Stimulated activated CD4-positive, alpha-beta T cell treated with anti-CD3 and anti-CD28 coated beads, Interleukin-4, amount 100 ng/mL, for 24 hours (primary cell): ENCODE results near the gene TRMT61A.

Experiments used
- DNase-seq: peaks from one replicate; pipeline ENCODE4 v3.0.0-alpha.2; 2020

The TRMT61A gene

DNA sequence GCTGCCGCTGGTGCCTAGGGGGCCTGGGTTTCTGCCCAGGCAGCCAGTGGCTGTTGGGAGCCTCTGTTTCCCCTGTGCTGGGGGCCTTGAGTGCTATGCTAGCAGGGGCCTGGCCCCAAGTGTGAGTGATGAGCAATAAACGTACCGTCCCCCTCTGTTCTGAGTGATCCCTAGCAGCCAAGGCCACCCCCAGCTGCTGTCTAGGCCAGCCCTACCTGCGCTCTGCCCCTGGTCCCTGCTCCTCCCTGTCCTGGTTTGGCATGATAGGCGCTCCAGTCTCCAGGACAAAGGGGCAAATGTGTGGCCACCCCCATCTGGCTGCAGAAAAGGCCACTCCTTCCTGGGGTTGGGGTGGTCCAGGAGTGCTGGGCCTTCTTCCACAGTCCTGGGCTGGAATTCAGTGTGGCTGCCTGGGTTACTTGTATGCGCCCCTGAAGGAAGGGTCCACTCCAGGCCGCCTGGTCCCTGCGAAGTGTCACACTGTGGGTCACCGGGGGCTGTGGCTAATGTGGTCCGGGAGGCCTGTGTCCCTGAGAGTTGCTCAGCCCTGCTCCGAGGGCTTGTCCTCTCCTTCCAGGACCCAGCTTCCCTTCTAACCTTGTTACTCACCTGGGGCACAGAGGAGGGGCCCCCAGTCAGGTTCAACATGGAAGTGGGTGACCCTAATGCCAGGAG is 7.0 kb downstream of the TRMT61A start:
- no peak for DNase-seq

DNA sequence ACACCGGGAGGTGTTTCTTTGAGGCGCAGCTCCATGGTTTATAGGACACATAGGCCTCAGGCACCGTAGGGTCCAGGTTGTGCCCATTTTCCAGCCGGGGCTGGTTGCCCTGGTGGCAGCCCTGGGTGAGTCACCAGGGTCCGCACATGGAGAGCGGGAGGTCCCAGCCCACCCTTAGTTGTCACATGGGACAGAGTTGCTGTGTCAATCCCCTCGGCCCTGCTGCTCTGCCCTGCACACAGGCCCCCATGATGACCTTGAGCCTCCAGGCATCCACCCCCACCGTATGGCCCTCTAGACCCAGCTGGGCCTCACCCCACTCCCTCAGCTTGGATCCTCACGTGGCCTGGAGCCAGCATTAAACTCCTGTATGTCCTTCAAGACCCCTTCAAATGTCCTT is 7.7 kb downstream of the TRMT61A start:
- DNase-seq, result no peak

DNA sequence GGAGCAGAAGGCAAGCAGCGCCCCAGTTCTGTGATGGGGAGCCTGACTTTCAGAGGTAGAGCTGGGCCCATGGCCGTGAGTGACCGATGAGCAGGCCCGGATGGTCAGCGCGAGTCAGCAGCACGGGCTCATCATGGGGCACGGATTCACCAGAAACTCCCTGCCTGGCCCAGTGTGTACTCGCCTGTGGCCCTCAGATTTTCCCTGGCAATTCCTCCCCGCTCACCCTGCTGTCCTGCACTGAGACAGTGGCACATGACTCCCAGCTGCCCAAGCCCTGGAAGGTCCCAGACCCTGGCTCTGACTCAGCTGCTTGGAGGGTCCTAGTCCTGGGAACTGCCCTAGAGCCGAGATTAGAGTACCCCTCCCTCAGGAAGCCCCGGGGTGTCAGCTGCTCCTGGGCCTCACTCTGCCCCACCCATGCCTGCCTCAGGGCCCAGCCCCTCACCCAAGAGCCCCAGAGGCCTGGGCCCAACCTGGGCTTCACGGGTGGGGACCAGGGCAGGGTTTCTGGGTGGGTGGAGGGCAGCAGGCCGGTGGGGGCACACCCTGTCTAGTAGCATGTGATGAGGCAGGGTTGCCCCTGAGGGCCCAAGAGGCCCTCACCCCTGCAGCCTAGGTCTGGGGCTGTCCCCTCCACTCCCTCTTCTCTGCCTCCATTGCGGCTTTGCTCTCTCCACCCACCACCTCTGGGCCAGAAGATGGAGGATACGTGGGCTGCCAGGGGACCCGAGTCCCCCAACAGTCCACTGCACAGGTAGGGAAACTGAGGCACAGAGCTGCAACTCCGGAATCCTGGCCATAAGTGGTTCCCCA is 8.4 kb downstream of the TRMT61A start:
- DNase-seq, result no peak

DNA sequence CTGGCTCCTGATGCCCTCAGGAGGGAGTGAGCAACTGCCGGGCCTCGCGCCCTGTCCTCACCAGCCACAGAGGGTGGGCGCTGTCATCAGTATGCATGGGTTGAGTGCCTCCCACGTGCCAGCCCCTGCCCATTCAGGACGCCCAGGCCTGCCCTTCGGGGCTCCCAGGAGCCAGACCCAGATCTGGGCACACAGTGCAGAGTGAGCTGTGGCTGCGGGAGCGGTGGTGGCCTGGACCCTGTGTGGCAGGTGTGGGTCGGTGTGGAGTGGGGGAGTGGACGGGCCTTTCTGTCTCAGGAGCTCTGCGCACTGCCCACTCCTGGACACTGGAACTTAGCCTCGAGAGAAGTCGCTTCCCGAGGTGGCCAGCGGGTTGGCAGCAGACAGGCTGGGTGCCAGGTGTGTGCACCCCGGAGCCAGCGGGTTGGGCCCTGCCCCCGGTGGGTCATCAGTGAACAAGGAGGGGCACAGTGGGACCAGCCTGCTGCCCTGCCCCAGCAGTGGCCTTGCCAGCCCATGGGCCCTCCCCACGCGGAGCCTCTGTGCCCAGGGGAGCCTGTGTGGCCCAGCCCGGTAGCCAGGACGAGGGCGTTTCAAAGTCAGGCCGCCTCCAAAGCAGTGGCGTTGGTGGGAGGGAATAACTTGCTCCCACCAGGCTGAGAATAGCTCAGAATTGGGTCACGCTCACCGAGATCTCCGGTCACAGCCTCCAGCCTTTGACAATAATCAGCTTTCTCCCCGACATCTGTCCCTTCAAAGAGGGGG is 9.5 kb downstream of the TRMT61A start:
- DNase-seq, result no peak

DNA sequence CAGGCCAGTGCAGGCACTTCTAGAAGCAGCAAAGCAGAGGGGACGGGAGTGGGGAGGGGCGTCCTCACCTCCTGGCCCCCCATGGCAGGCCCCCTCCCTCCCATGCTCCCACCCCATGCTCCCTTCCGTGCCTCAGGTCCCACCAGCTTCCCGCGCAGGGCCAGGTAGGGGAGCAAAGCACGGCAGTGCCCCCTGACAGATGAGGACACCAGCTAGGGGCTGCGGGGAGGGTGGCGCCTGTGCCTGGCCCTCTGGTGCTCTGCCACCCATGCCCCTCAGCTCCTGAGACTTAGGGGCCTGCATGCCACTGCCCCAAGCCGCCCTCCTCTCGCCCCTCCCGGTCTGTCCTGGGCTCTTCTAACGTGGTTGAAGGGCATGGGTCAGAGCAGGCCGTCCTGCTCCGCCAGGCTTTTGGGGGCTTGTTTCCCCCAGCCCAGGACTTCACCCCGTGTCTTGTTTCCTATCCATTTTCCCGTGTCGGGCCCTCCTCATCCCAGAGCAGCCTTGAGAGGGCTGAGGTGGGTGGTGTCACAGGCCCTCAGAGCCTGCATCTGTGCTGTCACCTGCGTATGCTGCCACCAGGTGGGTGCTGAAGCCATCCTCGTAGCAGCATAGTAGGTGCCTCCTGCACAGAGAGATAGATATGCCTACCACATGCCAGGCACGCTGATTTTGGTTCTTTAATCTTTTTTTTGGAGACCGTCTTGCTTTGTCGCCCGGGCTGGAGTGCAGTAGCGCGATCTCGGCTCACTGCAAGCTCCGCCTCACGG is 10.2 kb downstream of the TRMT61A start:
- DNase-seq, result no peak

DNA sequence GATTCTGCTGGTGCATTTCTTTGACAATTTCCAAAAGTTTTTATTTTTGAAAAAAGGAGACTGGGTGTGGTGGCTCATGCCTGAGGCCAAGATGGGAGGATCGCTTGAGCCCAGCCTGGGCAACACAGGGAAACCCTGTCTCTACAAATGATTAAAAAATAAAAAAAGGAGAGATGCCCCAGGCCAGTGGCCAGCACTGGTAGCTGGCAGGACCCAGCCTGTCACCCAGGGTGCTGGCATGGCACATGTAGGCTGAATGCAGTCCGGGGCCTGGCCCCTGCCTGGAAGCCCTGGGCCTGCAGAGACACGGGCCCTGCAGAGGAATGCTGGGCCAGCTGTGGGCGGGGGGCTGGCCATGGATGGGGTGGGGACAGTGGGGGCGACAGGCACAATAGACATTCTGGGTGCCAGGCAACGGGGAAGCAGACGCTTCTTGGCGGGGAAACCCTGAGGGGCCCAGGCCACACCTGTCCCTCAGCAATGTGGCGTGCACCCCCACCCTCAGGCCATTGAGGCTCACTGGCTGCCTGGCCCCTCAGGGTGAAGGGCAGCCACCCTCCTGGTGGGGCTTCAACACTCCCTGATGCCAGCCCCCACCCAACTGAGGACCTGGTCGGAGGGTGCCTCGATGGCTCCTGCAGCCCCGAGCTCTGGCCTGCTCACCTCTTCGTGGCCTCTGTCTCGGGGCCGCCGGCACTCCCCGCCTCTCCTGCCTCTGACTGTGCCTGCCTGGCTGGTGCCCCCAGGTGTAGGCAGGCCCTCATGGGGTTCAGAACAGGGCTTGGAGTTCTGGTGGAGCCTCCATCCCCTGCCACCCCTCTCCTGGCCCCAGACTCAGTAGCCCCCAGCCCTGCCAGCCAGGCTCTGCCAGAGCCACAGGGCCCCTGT is 12.1 kb downstream of the TRMT61A start:
- DNase-seq, result no peak

DNA sequence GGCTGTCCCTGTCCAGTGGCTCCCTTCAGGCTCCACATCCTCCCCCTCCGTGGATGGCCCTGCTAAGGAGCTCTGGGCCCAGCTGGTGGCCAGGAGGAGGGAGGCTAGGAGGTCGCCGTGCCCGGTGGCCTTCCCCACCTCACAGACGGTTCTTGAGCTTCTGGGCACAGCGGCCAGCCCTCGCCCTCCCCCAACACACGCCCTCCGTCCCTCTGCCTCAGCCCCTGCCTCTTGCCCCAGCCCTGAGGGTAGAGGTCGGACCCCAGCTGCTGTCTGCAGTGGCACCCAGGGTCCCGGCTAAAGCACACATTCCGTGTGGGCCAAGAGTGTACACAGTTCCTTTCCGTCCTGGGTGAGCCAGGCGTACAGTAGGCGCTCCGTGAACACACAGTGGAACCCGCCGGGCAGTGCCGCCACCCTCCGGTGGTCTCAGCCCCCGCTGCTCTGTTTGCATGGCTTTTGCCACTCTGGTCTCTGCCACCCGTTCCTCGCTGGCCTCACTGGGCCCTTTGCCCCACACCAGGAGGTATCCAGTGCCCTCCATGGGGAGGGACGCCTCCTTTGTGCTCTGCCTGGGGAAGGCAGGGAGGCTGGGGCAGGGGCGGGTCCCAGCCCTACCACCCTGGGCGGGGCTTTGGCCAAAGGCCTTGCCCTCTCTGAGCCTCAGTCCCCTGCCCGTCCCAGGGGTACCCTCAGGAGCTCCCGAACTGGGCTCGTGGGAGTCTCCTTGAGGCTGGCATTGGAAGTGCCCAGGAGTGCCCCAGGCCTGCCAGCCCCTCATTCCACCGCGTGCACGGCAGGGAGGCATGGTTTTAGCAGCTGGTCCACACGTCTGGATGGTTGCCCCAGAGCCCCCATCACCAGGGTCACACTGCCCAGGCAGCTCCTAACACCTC is 13.0 kb downstream of the TRMT61A start:
- no peak for DNase-seq

DNA sequence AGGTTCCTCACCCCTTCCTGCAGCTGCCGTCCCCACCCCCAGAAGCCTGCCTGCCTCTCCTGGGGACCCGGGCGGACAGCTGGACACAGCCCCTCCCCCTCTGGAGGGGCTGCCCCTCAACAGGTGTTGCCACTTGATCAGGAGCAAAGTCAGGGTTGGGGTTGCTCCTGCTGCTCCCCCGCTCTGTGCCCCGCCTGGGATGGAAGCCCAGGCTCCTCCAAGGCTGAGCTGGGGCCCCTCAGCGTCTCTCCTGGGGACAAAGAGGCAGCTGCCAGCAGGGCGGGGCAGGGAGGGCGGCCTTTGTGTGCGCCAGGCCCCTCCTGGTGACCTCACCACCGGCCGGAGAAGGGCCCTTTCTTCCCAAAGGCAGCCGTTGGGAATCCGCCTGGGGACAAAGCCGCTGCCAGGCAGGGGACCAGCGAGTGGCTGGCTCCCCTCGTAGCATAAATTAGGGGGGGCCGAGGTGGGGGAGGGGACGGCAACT is 13.7 kb downstream of the TRMT61A start:
- no peak for DNase-seq

DNA sequence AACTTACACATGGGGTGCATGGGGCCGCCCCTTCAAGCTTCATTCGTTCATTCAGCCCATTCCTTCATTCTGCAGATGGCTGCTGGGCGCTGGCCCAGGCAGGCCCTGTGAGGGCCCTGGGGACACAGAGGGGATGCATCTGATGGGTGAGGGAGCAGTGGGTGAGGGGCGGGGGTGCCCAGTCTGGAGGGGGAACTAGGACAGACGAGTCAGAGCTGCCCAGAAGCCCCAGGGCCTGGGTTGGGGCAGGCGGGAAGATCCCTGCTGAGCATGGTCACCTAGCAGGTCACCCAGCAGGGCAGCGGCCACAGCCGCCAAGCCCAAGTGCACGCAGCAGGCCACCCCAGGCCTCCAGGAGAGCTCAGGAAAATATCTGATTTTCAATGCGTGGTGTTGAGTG is 14.1 kb downstream of the TRMT61A start:
- DNase-seq, result no peak

DNA sequence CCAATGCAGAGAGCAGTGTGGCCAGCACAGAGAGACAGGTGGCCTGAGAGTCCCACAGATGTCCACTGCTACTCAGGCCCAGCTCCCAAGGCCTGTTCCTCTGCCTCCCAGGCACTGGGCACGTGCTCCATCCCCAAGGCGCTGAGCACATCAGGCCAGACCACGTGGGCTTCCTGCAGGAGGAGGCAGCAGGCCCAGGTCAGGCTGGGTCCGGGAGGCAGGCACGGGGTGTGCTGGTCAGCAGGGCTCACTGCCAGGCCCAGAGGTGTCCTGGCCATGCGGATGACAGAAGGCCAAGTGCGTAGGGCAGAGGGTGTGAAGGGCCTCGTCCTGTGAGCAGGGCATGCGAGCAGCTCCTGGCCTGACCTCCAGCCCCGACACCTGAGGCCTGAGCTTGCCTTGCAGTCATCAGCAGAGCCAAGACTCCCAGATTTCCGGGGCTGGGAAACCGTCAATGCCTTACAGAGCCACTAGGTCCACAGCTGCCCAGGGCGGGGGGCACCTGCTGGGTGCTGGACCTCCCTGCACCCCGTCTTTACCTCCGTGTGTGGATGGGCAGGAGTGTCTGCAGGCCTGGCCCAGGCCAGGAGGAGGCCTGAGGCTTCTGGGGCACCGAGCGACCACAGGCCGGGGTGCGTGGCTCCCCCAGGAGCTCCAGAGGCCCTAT is 14.9 kb downstream of the TRMT61A start:
- DNase-seq, result no peak

DNA sequence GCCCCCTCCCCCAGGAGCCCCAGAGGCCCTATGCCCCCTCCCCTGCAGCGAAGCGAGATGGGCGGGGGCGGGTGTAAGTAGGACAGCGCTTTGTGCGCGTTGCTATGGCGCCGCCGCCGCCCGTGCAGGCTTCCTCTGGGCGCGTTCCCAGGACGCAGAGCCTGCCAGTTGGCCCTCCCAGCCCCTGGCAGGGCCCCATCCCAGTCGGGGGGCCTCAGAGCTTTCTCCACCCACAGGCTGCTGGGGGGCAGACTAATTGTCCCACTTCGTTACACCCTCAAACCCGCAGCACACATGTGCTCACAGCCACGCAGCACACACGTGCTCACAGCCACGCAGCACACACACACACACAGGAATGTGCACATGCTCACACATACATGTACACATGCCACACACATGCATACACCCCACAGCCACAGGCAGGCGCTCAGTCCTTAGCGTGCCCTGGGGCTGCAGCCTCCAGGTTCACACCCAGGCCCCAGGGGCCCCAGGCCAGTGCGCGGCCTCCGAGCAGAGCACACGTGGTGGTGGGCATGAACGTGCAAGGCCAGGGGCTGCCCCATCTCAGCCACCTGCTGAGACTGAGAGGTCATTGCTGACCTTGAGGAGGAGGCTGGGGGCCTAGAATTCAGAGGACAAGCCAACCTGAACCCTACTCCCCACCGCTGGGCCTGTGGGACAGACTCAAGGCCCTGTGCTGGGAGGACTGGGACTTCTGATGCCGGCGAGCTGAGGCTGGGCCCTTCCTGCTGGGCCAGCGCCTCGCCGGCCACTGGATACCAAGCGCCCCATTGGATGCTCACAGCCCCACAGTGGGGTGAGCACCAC is 15.6 kb downstream of the TRMT61A start:
- DNase-seq, result no peak

DNA sequence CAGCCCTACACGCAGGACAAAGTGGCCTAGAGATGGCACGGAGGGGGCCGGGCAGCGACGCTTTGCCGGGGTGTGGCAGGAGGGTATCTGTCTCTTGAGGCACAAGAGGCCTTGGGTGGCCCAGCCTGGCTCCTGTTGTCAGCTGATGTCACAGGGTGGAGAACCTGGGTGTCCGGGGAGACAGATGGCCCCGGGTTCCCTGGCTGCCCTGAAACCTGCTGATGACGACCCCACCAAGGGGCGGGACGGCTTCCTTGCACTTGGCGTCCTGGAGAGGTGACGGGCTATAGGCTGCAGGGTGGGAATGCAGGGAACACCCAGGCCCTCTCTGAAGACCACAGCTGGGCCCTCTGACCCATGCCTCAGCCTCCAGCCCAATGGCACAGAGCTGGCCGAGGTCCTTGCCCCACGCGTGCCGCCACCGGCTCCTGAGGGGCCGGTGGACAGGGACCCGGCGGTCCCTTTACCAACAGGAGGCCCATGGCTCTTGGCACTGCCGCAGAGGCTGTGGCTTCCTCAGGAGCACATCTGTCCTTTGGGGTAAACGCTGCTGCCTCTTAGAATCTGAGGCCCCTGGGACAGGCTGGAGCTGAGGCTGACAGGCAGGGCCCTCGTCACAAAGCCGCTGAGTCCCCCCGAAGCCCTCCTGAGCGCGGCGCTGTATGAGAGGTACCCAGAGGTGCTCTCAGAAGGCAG is 16.4 kb downstream of the TRMT61A start:
- no peak for DNase-seq

DNA sequence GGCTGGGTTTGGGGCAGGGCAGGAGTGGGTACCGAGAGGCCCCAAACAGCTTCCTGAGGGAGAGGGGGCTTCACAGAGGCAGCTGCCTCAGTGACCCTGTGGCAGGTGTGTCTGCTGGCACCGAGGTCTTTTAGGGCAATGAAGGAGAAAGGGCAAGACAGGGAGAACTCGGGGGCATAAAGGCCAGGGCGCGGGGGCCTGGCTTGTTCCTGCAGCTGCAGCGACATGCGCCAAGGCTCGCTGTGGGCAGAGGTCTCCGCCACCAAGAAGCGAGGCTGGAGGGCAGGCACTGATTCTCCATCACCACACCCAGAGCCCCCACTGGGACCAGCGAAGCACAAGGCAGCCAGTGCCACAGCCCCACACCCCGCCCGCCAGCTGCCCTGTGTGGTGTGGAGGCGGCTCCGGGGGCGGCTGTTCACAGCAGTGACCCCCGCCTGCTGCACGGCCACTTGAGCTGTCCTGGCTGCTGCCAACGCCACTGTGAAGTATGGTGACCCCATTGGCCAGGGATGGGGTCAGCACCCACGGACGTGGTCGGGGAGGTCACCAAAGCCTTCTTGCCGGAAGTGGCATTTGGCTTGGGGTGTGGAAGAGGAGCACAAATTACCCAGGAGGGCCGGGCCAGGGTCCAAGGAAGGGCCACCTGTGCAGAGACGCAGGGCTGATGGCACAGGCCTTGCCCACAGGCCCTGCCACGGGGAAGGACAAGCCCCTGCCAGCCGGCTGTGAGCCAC is 17.1 kb downstream of the TRMT61A start:
- no peak for DNase-seq

DNA sequence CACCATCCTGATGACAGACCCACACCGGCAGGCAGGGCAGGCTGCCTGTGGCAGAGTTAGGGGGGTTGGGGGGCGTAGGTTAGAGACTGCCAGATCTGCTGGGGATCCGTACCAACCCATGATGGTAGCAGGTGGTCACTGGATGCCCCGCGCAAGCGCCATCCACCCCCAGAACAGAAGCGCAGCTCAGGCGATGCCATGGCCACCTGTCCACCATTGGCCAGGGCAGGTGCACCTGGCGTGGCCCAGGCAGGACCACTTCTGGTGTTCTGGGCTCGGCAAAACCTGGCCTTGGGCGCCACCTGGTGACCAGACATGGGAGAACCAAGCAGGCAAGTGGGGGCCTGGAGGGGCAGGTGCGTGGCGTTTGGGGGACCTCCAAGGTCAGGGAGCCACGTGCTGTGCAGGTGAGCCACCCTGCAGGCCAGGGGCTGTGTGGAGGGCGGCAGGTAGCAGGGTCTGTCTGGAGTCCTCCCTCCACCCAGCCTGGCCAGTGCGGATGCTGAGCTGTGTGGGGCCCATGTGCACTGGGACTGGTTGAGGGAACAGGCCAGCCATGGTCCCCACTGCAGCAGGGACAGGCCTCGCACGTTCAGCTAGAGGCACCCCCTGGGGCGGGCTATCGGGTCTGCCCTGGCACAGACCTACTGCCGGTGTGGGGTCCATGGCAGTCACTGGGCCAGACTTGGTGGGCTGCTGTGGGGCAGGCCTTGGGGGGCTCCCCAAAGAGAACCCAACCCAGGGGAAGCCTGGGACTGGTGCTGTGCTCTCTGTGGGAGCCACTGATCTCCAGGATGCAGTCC is 17.9 kb downstream of the TRMT61A start:
- peak; percentile 79 for DNase-seq

DNA sequence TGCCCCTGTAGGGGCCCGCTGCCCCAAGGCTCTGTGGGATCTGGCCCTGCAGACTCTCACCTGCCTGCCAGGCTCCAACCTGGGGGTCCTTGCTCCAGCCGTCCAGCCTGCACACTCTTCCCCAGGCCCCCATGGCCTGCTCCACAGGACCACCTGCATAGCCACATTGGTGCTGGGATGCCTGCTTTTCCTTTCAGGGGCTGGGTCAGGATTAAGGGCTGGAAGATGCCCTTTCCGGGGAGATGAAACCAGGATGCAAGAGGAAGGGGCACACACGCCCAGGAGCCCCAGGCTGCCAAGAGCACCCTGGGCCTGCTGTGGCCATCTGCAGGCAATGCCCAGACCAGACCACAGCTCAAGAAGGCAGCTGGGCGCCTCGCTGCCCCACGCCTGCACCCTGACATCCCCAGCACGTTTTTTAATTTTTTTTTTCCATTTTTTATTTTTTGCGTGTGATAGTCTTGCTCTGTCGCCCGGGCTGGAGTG is 18.5 kb downstream of the TRMT61A start:
- no peak for DNase-seq

DNA sequence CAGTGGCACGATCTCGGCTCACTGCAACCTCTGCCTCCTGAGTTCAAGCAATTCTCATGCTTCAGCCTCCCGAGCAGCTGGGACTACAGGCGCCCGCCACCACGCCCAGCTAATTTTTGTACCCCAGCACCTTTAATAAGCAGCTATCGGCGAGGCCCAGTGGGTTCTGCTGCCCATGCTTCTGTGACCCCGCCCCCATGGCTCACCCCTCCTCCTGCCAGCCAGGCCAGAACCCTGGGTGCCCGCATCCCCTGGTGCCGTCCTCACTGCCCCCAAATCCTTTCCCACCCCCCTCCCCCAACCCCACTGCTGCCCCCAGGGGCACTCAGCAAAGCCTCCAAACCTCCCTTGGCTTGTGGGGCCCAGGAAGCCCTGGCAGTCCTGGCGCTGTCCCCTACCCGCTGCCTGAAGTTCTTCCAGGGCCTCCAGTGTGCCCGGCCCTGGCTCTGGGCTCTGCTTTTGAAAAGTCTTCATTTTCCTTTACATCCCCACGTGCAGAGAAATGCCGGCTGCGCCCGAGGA is 19.0 kb downstream of the TRMT61A start:
- DNase-seq, result no peak
